HEK293T (cell line): Measurements from ENCODE around the gene PDE6B.

Source experiments
- CTCF ChIA-PET: fragments of 350-600 bp; formaldehyde crosslinking; extraction: SDS; loops from one replicate; lab custom pipeline; 2021; ENCODE audit warnings: antibody characterized with exemption, inconsistent platforms; lab: Yijun Ruan, JAX
- POLR2A ChIA-PET: fragments of 350-600 bp; formaldehyde crosslinking; extraction: SDS; loops from one replicate; lab custom pipeline; 2020; ENCODE audit warnings: antibody characterized with exemption, inconsistent platforms; lab: Yijun Ruan, JAX
- DNase-seq: peaks from one replicate; pipeline ENCODE4 v3.0.0; 2012; ENCODE audit warnings: mixed read lengths; ENCODE audit errors: extremely low spot score
- ARNT ChIP-seq: fragments of 450-650 bp; IDR thresholded peaks from 2 replicates; pipeline ENCODE4 v1.6.1; 2017; ENCODE audit warnings: mild to moderate bottlenecking
- BHLHE40 ChIP-seq: fragments of 450-650 bp; IDR thresholded peaks from 2 replicates; pipeline ENCODE4 v1.6.1; 2016; ENCODE audit warnings: mild to moderate bottlenecking, moderate library complexity, borderline replicate concordance
- CTBP1 ChIP-seq: fragments of 450-650 bp; IDR thresholded peaks from 2 replicates; pipeline ENCODE4 v1.6.1; 2016; ENCODE audit warnings: borderline replicate concordance
- ELF4 ChIP-seq: fragments of 450-650 bp; IDR thresholded peaks from 2 replicates; pipeline ENCODE4 v1.6.1; 2017; ENCODE audit warnings: antibody characterized with exemption
- FOXA1 ChIP-seq: fragments of 450-650 bp; IDR thresholded peaks from 2 replicates; pipeline ENCODE4 v1.6.1; 2016; ENCODE audit warnings: mild to moderate bottlenecking
- FOXK2 ChIP-seq: fragments of 450-650 bp; IDR thresholded peaks from 2 replicates; pipeline ENCODE4 v1.6.1; 2016; ENCODE audit warnings: mild to moderate bottlenecking
- FOXM1 ChIP-seq: fragments of 450-650 bp; IDR thresholded peaks from 2 replicates; pipeline ENCODE4 v1.6.1; 2017; ENCODE audit warnings: mild to moderate bottlenecking, borderline replicate concordance
- HDGF ChIP-seq: fragments of 450-650 bp; IDR thresholded peaks from 2 replicates; pipeline ENCODE4 v1.6.1; 2017; ENCODE audit warnings: antibody characterized with exemption, borderline replicate concordance
- L3MBTL2 ChIP-seq: fragments of 450-650 bp; conservative IDR thresholded peaks from 2 replicates; pipeline ENCODE4 v1.6.1; 2016; ENCODE audit warnings: mild to moderate bottlenecking
- LEF1 ChIP-seq: fragments of 450-650 bp; IDR thresholded peaks from 2 replicates; pipeline ENCODE4 v1.6.1; 2017; ENCODE audit warnings: mild to moderate bottlenecking, borderline replicate concordance
- NFRKB ChIP-seq: fragments of 450-650 bp; IDR thresholded peaks from 2 replicates; pipeline ENCODE4 v1.6.1; 2016; ENCODE audit warnings: mild to moderate bottlenecking, moderate library complexity
- SP1 ChIP-seq: fragments of 450-650 bp; IDR thresholded peaks from 2 replicates; pipeline ENCODE4 v1.6.1; 2017
- SUZ12 ChIP-seq: fragments of 450-650 bp; IDR thresholded peaks from 2 replicates; pipeline ENCODE4 v1.6.1; 2016; ENCODE audit warnings: mild to moderate bottlenecking
- TARDBP ChIP-seq: fragments of 450-650 bp; IDR thresholded peaks from 2 replicates; pipeline ENCODE4 v1.6.1; 2016
- ZNF384 ChIP-seq: fragments of 450-650 bp; IDR thresholded peaks from 2 replicates; pipeline ENCODE4 v1.6.1; 2016
- TF ChIP-seq, protein P1 (sequence below): fragments of 450-650 bp; IDR thresholded peaks from 2 replicates; pipeline ENCODE4 v1.6.1; 2016

The PDE6B gene

DNA sequence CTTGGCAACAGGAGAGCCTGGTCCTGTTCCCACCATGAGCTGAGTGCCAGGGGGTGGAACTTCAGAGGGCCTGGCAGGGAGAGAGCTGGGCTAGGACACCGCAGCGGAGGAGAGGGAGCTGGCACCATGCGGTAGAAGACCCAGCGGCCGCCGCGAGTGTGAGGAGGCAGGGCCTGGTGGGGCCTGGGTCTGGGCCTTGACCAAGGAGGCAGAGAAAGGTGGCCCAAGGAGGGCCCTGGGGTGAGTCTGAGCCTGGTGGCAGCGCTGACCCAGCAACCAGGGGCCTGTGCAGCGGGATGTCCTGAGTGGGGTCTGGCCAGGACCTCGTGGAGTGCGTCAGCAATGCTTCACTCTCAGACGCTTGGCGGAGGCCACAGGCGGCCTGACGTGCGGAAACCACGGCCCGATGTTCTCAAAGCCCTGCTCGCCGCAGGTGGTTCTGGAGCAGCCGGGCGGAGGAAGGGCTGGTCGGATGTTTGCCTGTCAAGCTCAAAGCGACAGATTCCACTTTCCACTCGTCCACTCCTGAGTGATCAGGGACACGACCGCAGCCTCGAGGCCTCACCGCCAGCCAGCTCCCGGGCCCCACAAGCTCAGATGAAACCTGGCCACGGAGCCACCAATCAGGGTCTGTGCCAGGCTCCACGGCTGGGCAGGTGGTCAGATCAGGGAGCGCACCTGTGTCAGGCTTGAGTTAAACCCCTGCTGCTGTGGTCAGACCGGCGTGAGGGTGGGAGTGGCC is 27.9 kb downstream of the PDE6B start:
- no peak for DNase-seq
- CTCF ChIA-PET = no interaction called here
- POLR2A ChIA-PET = no interaction called here
- TF ChIP-seq ZNF384 = no peak

- ChIA-PET CTCF (no interaction called here), POLR2A (no interaction called here)
- DNase-seq = no peak
- TF ChIP-seq BHLHE40 (no peak), ELF4 (no peak)
Measured at GRCh38 chr4:653831-654502, 28.6 kb downstream of the PDE6B start.

DNA sequence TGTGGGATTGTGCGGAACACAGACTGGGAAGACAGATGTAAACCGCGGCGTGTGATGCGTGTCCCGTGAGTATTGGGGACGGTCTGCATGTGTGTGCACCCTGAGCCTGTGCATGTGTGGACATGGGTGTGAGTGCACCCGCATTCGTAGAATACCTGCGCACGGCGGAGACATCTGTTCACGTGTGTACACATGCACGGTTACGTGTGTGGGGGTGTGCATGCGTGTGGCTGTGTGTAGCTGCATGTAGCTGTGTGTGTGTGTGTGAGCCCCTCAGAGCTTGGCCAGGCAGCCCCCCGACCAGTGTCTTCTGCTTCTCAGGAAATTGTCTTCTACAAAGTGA is 29.1 kb downstream of the PDE6B start:
- CTCF ChIA-PET = no interaction called here
- POLR2A ChIA-PET = no interaction called here
- no peak for DNase-seq
- no peak for TF ChIP-seq NFRKB

DNA sequence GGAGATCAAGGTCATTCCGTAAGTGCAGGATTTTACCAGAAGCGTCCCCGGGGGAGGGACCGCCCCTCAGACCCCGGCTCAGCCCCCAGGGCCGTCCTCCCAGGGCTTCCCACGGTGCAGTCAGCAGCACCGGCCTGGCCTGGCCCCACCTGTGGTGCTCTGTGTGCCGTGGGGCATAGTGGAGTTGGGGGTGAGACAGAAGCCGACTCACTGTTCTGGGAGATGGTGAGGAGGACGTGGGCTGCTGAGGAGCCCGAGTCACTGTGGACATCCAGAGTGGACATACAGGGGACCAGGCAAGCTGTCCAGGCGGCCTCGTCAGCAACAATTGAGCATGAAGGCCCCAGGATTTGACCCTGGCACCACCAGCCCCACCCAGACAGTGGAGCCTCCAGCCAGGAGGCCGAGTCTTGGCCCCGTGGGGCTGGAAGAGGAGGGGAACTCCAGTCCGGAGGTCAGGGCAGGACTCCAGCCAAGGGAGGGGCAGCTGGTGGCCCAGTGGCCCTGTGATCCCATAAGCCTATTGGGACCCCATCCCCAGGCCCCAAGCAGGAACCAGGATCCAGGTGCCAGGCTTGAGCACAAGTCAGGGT is 29.6 kb downstream of the PDE6B start:
- no peak for DNase-seq
- TF ChIP-seq NFRKB (no peak), CTBP1 (no peak), FOXA1 (no peak), LEF1 (no peak), TARDBP (no peak), ZNF384 (no peak), BHLHE40 (no peak), SUZ12 (no peak), SP1 (no peak), ARNT (no peak), HDGF (no peak)
- TF ChIP-seq, protein P1, sequence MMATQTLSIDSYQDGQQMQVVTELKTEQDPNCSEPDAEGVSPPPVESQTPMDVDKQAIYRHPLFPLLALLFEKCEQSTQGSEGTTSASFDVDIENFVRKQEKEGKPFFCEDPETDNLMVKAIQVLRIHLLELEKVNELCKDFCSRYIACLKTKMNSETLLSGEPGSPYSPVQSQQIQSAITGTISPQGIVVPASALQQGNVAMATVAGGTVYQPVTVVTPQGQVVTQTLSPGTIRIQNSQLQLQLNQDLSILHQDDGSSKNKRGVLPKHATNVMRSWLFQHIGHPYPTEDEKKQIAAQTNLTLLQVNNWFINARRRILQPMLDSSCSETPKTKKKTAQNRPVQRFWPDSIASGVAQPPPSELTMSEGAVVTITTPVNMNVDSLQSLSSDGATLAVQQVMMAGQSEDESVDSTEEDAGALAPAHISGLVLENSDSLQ = no peak
- ChIA-PET POLR2A (no interaction called here), CTCF (no interaction called here)

DNA sequence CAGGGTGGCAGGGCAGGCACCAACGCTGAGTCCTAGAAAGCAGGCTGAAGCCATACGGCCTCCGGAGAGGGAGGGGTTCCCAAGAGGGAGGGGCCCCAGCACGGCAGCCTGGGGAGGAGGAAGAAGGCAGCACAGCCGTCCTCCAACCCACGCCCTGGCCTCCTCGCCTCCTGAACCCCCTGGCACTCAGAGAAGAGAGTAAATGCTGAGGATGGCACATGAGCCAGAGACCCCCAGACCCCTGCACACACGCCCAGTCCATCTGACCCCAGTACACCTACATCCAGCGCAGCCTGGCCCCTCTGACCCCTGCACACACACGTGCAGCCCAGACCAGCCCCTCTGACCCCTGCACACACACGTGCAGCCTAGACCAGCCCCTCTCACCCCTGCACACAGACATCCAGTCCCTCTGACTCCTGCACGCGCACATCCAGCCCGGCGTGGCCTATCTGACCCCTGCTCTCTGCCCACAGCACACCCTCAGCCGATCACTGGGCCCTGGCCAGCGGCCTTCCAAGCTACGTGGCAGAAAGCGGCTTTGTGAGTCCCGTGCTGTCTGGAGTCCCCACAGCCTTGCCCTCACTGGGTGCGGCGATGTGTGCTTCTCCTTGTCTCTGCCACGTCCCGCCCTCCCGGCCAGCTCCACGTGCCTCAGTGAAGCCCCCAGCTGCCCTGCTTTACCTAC is 30.2 kb downstream of the PDE6B start:
- no peak for DNase-seq

DNA sequence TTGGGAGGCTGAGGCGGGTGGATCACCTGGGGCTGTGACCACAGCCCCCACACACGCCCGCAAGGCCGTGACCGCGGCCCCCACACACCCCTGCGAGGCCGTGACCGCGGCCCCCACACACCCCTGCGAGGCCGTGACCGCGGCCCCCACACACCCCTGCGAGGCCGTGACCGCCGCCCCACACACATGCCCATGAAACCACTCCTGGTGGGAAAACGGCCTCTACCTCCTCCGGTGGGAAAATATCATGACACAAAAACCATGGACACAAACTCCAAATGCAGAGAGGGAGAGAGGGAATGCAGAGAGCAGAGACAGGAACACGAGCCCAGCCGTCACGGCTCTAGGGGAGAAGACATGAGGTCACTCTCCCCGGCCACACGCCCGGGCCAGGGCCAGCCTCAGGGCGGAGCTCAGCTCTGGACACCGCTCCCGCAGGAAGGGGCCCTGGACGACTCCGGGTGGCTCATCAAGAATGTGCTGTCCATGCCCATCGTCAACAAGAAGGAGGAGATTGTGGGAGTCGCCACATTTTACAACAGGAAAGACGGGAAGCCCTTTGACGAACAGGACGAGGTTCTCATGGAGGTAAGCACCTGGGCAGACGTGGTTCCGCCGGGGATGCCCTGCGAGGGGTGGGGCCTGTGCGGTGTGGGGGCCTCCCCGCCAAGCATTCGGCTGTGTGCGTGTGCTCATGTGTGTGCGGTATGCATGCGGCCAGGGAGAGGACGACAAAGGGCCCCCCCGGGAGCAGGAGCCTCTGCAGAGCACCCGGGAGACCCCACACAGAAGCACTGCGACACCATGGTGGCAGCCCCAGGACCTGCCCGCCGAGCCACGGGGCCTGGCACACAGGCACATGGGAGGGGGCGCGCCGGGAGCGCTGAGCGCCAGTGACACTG is 31.3 kb downstream of the PDE6B start:
- CTCF ChIA-PET = no interaction called here
- TF ChIP-seq ARNT (no peak), FOXK2 (no peak), FOXM1 (no peak), LEF1 (no peak), CTBP1 (no peak), ELF4 (no peak), HDGF (no peak), L3MBTL2 (no peak), TARDBP (no peak), FOXA1 (no peak)
- TF ChIP-seq, protein P1 = no peak

More for the DNA sequence above, 30.2 kb downstream of the PDE6B start:
- TF ChIP-seq HDGF (no peak), L3MBTL2 (no peak), LEF1 (no peak), SP1 (no peak), NFRKB (no peak), SUZ12 (no peak), FOXA1 (no peak), ARNT (no peak), BHLHE40 (no peak), CTBP1 (no peak), FOXM1 (no peak)
- ChIA-PET POLR2A (no interaction called here), CTCF (no interaction called here)

More for the DNA sequence above, 31.3 kb downstream of the PDE6B start:
- POLR2A ChIA-PET = no interaction called here
- no peak for DNase-seq
